SK-N-MC (cell line): ENCODE measurements around the gene ZNF428.

Experiments used
- EZH2 ChIP-seq: fragments of 200-600 bp; sonication (generic); IDR thresholded peaks from one replicate; pipeline ENCODE4 v1.6.1; 2017; ENCODE audit warnings: antibody characterized with exemption
- FOXP2 ChIP-seq: optimal IDR thresholded peaks from 2 replicates; pipeline ENCODE3; 2011; ENCODE audit warnings: mild to moderate bottlenecking, moderate library complexity; ENCODE audit not compliant: insufficient read depth; ENCODE audit errors: extremely low read length, control extremely low read depth
- POLR2AphosphoS5 ChIP-seq: IDR thresholded peaks from 2 replicates; pipeline ENCODE4 v1.6.1; 2012; ENCODE audit warnings: mild to moderate bottlenecking, low read depth, low read length, borderline replicate concordance

GRCh38 chr19:43612374-43612773, 7.1 kb downstream of the ZNF428 start:
- no peak for TF ChIP-seq POLR2AphosphoS5
- TF ChIP-seq FOXP2 = no peak
- TF ChIP-seq EZH2 = no peak
